ENCODE results near the gene ARMC9.
A peak's percentile ranks its signal among the peaks of the same experiment; 100 is the strongest.

Gene ARMC9

DNA sequence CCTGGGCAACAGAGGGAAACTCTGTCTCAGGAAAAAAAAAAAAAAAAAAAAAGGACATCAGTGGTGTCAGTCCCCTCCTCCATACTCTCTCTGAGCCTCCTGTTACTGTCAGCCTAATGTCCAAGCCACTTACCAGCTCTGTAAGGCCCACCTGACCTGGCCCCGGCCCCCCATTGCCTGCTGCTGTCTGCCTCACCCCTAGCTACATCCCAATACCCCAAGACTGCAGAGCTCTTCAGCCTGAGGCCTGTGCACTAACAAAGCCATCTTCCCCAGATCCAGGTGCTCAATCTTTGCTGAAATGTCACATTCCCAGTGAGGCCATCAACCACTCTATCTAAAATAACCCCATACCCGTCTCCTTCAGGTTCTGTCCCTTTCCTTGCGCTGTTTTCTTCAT, 5.7 kb downstream of the ARMC9 start:
- no peak for DNase-seq (ENCODE audit: low spot score)

DNA sequence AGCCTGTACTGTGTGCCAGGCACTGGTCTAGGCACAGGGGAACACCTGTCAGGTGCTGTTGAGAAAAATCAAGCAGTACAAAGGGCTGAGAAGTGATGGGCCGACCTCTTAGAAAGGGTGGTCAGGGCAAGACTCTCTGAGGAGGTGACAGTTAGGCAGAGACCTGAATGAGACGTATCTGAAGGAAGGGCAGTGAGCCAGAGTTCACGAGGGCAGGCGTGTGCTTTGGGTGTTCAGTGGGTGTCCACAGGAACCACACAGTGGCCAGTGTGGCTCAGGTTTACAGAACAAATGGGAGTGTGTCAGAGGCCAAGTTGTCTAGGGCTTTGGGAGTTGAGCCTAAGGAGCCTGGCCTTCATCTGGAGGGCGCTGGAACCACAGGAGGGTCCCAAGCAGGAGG, 6.2 kb downstream of the ARMC9 start:
- no peak for DNase-seq (ENCODE audit: low spot score)

DNA sequence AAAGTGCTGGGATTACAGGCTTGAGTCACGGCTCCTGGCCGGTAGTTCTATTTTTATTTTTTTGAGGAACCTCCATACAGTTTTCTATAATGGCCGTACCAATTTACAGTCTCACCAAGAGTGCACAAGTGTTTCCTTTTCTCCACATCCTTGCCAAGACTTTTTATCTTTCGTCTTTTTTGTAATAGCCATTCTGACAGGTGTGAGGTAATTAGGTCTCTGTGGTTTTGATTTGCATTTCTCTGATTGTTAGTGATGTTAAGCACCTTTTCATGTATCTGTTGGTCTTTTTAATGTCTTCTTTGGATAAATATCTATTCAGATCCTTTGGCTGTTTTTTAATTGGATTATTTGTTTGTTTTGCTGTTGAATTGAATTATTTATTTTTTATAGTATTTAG, 9.3 kb downstream of the ARMC9 start:
- DNase-seq (ENCODE audit: low spot score) = no peak

DNA sequence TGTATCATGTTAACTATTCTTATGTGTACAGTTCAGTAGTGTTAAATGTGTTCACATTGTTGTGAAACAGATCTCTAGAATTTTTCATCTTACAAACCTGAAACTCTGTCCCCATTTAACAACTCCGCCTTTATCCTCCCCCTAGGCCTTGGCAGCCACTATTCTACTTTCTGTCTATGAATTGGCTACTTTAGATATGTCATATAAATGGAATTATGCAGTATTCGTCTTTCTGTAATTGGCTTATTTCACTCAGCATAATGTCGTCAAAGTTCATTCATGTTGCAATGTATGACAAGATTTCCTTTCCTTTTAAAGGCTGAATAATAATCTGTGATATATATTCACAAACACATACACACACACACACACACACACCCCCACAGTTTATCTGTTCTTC, 12.4 kb downstream of the ARMC9 start:
- no peak for DNase-seq (ENCODE audit: low spot score)

DNA sequence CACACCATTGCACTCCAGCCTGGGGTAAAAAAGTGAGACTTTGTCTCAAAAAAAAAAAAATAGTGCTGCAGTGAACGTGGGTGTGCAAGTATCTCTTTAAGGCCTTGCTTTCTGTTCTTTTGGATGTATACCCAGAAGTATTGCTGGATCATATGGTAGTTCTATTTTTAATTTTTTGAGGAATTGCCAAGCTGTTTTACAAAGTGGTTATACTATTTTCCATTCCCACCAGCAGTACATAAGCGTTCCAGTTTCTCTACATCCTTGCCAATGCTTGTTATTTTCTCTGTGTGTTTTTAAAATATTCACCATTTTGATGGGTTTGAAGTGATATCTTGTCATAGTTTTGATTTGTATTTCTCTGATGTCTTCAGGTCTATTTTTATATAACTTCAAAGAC, 13.1 kb downstream of the ARMC9 start:
- no peak for DNase-seq (ENCODE audit: low spot score)

DNA sequence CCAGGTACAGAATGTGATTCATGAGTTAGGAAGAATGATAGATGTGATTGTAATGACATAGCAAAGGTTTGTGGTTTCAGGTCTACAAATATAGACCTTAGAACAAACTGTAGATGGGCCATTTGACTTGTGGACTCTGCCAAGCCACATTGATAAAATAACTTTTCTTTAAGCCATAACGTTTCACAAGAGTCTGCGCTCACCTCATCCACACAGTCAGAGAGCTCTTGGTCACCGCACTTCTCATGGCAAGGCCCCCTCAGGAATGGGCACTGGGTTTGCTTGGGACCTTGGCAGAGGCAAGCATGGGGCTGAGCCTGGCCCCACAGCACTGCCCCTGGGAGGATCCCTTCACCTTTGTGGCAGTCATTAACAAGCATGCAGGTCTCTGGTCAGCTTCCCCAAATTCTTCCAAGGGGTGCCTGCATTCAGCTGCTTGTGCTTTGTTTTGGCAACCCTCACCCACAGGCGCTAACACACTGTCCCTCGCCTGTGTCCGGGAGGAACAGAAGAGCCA, 14.0 kb downstream of the ARMC9 start:
- DNase-seq (ENCODE audit: low spot score) = no peak

DNA sequence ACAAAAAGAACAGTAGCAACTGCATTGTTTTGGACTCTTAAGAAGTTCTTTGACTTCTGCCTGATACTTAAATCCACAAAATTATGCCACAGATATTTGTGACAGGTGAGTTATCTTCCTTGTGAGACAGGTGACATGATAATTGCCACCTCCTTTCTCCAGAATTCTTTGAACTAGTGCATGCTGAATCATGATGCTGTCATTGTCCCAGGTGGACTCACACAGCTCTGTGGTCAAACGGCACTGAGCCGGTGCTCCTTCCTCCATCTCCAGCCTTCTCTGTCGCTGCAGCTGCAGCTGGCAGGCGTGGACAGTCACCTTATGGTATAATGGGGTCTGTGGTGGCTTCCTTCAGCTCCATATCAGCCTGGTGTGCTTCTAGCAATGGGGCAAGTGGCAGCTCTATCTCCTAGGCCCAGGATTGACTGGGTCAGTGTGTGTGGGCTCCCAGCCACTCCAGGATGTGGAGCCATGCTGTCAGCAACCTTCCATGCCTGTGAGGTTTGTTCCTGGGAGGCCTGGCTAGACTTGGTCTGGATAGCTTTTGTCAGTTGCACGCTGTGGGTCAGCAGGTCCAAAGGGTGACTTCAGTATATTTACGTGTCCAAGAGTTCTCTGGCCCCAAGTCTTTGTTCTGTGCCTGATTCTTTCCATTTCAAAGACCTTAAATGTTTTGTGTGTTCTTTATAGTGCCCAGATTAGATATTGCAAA, 15.7 kb downstream of the ARMC9 start:
- DNase-seq (ENCODE audit: low spot score) = no peak

DNA sequence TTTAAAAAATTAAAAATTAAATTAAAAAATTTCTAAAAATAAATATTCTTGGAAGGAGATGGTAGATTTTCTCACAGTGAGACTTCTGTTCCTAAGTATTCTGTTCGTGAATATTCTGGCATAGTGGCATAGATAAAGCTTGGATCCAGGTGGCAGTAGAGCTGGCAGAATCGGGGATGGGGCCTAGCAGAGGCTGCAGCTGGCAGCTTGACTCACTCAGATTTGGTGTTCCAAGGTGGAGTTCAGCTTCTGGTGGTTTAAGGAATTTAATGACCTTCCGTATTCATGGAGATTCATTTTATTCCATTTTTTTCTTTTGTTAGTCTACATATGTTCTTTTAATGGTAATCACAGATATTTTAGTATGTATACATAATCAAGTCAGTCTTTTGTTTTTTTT, 19.9 kb downstream of the ARMC9 start:
- DNase-seq (ENCODE audit: low spot score) = no peak

DNA sequence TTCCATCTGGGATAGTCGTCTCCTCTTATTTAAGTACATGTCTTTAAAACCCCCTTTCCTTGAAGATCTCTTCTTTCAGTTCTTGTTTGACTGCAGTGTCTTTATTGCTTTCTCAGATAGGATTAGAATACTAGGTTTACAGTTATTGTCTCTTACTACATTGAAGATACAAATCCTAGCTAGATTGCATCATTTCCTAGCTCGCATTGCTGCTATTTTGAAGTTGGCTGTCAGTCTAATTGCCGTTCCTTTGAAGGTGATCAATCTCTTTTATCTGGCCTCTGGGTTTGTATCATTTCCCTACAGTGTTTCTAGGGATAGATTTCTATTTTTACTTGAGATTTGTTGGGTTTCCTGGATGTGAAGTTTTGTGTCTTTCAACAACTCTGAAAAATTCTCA, 20.9 kb downstream of the ARMC9 start:
- no peak for DNase-seq (ENCODE audit: low spot score)

DNA sequence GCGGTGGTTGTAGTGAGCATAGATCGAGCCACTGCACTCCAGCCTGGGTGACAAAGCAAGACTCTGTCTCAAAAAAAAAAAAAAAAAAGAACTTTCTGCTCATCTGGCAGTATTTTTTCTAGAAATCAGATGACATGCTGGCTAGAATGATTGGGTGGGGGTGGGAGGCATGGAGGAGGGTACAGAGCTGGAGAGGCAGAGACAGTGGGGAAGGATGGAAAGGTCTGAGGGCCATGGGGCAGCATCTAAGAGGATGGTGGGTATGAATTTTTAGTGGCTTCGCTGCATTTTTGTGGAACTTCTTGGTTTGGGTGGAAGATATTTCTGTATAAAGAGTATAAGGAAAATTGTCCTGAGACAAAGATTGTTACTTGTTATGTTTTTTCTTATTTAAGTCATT, 23.3 kb downstream of the ARMC9 start:
- DNase-seq (ENCODE audit: low spot score) = no peak

DNA sequence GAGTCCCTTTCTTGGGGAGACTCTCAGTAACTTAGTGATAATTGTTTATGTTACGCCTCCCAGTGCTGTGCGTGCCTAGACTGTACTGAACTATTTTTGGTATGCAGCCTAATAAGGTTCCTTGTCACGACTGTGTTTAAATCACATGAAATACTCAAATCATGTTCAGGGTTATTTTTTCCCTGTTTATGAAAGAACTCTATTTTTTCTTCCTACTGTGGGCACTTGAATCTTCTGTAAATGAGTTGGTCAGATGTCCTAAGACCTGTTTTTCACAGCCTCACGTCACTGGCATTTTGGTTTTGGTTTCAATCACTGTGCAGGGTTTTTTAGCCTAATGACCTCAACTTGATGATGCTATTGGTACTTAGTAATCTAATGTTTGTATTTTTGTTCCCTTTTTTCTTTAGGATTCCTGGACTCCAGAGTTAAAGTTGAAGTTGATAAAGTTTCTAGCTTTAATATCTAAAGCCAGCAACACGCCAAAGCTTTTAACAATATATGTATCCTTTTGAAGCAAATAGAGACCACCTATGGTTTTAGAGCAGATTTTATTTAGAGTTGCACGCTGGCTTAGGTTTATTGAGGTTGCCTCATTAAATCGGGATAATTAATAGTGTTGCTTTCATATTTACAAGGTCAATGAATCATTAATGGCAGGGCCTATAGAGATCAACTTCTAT, 24.0 kb downstream of the ARMC9 start:
- DNase-seq (ENCODE audit: low spot score) = no peak

DNA sequence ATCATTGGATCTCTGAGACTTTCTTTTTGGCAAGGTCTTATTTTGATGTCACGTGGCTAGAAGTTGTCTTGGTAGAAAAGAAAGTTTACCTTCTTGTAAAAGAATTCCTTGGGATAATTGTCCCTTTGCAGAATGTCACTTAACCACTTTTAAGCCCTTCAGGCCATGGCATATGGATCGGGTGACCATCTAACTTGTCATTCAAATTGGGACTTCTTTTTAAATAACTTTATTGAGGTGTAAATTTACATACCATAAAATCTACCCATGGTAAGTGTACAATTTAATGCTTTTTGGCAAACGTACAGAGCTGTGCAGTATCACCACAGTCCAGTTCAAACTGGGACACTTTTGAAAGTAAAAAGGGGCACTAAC, 24.6 kb downstream of the ARMC9 start:
- DNase-seq (ENCODE audit: low spot score) = no peak

DNA sequence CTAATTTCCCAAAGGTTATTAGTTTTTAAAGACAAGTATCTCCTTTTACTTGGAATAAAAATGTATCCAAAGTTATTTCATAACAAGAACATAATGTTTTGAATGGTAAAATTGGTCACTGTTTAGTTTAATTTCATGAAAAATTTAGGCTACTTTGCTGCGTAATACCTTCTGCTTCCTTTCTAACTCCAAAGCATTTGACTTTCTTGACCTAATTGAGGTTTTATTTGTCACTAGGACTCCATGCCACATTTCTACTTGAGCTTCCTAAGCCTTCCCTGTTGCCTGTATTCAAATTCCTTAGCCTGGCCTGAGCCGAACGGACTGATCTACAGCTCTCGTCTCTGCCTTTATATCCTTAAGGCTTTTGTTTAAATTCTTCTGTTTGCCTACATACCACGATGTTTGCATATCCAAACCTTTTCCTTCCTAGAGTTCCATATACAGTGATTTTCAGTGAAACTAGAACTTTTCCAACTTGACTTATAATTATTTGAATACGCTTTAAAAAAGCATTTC, 25.1 kb downstream of the ARMC9 start:
- no peak for DNase-seq (ENCODE audit: low spot score)

DNA sequence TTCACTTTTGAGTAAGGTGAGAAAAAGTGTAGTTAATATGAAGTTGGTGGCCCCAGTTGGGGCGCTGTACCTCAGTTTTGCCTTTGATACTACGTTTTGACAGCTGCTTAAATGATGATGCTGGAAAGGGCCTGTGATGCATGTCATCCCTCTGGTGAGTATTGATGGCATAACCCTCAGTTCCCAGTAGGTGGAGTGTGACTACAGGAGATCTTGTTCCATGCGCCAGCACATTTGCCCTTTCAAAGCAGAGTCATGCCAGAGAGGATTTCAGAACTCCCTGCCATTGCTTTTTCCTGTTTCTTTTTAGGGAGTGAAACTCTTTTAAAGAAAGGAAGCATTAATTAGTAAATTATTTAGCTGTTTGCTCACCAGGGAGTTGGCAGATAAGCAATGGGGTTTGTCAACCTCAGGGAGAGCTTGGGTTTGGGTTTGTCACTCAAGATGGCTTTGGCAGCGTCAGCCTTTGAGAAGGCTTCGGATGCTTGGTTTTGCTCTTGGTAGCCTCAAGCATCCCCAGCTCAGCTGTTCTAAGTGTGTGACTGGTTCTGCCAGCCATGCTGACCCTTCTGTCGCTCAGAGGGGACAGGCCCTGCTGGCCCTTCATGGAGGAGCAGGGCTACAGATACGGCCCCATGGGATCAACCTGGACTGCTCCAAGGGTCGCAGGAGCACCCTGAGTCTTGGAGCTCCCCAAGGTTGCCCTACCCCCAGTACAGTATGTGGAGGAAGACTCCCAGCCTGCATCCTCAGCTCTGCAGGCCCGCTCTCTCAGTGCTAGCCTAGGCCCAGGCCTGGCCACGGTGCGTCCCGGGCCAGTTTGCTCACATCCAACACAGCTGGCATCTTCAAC, 29.1 kb downstream of the ARMC9 start:
- DNase-seq (ENCODE audit: low spot score) = peak; percentile 74

DNA sequence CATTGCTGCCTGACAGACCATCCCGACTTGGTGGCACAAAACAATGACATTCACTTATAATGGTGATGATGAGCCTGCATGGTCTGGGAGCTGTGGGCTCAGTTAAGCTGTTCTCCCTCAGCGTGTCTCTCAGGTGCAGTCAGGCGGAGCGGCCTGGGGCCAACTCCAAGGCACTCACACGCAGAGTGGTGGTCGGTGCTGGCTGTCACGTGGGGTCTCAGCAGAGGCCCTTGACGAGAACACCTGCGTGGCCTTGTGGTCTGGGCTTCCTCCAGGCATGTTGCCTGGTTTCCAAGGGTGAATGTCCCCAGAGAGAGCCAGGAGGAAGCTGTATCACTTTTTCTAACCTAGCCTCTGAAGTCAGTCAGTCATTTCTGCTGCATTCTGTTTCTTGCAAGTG, 29.8 kb downstream of the ARMC9 start:
- DNase-seq (ENCODE audit: low spot score) = no peak

DNA sequence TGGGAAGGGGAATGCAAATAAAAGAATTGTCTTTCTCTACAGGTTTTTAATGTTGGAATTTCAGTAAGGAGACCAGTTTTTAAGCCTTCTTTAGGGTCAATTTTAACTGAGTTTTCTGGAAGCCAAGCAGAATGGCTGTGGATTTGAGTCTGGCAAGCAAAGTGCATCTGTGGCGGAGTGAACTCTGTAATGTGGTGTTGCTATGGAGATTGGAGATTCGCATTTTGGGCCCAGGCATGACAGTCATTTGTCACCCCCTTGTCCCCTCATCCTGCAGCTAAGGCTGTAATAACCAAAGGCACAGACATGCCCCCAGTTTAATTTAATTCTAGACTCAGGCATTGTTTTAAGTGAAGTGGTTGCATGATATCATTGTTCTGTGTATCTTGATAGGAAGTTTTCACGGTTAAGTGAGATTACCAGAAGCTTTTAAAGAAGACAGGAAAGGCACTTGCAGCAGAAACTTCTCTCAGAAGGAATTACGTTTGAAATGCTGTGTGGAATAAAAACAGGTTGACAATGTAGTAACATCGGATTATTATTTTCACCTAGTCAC, 30.6 kb downstream of the ARMC9 start:
- DNase-seq (ENCODE audit: low spot score) = no peak

DNA sequence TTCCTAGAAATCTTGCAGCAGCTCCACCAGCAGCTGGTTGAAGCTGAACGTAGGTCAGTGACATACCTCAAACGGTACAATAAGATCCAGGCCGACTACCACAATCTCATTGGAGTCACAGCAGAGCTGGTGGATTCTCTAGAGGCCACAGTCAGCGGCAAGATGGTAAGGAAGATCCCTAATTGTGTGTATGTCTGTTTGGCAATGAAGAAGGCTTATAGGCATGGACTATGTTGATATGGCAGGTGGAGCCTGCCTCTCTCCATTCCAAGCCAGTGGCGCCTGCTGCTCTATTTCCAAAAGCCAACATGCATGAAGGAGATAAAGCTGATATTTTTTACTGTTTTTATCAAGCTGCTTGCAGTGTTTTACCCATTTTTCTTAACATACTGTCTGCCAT, 36.8 kb downstream of the ARMC9 start:
- DNase-seq (ENCODE audit: low spot score) = no peak

DNA sequence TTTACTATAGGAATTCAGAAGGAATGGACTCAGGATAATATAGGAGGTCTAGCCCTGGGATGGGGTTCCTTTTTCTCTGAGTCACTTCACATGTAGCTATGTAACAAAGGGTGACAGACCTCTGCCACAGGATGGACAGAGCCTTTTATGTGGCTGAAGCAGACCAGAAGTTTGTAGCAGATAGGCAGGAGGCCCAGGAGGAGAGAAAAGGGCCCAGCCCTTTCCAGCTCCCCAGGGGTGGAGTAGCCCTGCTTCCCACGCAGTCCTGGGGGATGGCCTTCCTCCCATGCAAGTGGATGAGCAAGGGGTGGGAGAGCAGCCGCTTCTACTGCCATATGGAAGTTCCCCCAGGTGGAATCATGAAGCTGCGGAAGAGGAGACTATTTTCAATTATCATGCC, 40.3 kb downstream of the ARMC9 start:
- DNase-seq (ENCODE audit: low spot score) = no peak

DNA sequence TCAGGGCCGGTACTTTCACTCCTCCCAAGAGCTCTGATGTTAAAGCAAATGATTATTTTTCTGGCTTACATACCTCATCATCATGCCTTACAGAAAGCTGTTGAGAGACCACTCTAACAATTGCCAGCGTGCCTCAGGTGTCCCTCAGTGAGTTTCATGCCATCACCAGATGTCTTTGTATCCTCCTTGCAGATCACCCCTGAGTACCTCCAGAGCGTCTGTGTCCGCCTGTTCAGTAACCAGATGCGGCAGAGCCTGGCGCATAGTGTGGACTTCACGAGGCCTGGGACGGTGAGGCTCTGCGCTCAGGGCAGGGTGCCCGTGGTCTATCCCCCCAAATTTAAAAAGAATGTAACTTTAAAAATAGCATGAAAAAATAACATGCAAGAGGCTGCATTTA, 41.3 kb downstream of the ARMC9 start:
- no peak for DNase-seq (ENCODE audit: low spot score)

DNA sequence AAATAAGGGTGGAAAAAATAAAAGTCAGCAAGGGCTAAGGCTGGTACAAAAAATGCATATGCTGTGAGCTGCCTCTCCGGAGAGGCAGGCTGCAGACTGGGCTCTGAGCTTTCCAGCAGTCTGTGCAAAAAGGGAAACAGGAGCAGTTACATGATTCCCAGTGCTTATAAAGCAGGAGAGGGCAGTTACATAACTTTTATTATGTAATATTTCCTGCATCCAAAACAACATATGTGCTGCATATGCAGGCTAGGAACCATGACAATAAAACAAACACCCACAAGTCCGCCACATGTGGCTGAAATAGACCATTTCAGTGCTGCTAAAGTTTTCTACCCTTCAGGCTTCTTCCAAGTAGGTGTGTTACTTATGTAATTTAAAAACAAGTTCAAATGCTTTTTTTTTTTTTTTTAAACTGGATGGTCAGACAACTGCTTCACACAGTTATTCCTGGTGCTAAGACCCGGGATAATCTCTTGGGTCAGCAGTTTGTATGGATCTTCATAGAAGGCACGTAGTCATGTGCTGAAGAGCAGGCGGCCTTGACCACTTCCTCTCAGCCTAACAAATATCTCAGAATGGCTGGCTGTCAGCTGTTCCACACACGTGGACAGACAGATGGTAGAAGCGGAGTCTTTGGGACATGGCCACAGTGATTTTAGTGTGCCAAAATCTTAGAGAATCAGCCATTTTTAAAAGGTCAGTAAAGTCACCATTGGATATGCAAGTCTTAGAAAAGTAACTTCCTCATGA, 43.5 kb downstream of the ARMC9 start:
- DNase-seq (ENCODE audit: low spot score) = no peak

DNA sequence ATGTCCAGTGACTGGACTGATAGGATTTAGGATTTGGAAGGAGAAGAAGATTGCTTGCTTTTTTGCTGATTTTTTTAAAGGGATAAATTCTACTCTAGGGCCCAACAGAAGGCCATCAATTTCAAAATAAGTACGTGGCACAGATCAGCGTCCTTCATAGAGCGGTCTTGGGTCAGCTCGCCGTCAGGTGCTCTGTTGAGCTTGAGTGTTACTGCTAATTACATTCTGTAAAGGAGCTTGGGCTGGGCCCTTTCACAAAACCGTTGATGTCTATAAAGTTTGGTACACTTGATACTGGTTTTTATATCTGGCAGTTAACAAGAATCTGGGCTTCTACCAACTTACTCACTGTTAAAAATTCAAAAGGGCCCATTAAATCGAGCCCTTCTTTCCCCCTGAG, 45.4 kb downstream of the ARMC9 start:
- DNase-seq (ENCODE audit: low spot score) = no peak

Data from activated CD4-positive, alpha-beta T cell treated with anti-CD3 and anti-CD28 coated beads, Interleukin-2, Interleukin-4, amounts not matched to agents 100 ng/mL and 50 ng/mL, durations not matched to agents 16 hours and 8 hours (primary cell).